ENCODE data around the gene NAT10. TPM values are rescaled to one million over a fixed set of nuclear protein-coding genes. Genes with fewer than 3 reads are reported as not detected.

Gene NAT10
- total RNA-seq, 2 donors from 2014 or later, result 59.7 to 61.0 TPM

DNA sequence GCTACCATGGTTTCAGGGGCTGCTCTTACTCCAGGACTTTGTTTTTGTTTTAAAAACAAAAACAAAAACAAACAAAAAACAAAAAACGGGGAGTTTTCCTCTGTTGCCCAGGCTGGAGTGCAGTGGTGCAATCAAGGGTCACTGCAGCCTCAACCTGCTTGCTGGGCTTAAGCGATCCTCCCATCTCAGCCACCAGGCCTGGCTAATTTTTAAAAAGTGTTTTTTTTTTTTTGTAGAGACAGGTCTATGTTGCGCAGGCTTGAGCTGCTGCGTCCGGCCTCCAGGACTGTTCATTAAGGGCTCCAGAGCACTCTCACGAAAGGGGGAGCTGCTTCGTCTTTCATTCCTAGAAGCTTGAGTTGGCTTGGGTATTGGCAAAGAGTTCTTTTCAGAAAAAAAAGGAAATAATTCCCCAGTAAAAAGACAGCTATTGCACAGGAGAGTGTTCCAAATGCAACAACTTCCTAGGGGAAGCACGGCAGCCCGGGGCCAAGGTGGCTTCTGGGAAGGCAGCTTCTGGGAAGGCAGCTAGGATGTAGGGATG lies 78.5 kb downstream of the NAT10 start:
- H3K27me3 ChIP-seq (ENCODE audit: control insufficient read depth, insufficient read depth, low read length, poor library complexity, severe bottlenecking), result no peaks in the 10 kb centered on the region
- DNase-seq, result no peak
- no peaks in the 10 kb centered on the region for H3K27me3 Mint-ChIP-seq (ENCODE audit: insufficient read depth)
- peaks cover 8% of the 10 kb centered on the region for H3K4me1 ChIP-seq (ENCODE audit: control insufficient read depth, insufficient read depth, low read length)
- no peaks in the 10 kb centered on the region for H3K9me3 Mint-ChIP-seq
- no peaks in the 10 kb centered on the region for H3K36me3 Mint-ChIP-seq (ENCODE audit: low read depth)
- H3K27ac ChIP-seq (ENCODE audit: low read depth, low read length), result no peak overlapping the region
- WGBS, 2 experiments (ENCODE audit: insufficient coverage in 1 of 2, insufficient read length in 1 of 2), result 93 to 100% methylated on average over 3 to 9 of the region's 9 CpGs
- H3K27ac Mint-ChIP-seq, result no peak overlapping the region
- no peak overlapping the region for H3K4me3 Mint-ChIP-seq
- no peak overlapping the region for H3K4me3 ChIP-seq (ENCODE audit: low read length)
- TF ChIP-seq, protein P1, sequence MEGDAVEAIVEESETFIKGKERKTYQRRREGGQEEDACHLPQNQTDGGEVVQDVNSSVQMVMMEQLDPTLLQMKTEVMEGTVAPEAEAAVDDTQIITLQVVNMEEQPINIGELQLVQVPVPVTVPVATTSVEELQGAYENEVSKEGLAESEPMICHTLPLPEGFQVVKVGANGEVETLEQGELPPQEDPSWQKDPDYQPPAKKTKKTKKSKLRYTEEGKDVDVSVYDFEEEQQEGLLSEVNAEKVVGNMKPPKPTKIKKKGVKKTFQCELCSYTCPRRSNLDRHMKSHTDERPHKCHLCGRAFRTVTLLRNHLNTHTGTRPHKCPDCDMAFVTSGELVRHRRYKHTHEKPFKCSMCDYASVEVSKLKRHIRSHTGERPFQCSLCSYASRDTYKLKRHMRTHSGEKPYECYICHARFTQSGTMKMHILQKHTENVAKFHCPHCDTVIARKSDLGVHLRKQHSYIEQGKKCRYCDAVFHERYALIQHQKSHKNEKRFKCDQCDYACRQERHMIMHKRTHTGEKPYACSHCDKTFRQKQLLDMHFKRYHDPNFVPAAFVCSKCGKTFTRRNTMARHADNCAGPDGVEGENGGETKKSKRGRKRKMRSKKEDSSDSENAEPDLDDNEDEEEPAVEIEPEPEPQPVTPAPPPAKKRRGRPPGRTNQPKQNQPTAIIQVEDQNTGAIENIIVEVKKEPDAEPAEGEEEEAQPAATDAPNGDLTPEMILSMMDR (conservative IDR thresholded peaks at IDR 0.05), result no peak
- peaks cover 16% of the 10 kb centered on the region for H3K4me1 Mint-ChIP-seq
- H3K36me3 ChIP-seq (ENCODE audit: control insufficient read depth, insufficient read depth, low read length), result peaks cover 10% of the 10 kb centered on the region
- no peak overlapping the region for H3K9ac ChIP-seq (ENCODE audit: extremely low read depth, low read length, poor library complexity, severe bottlenecking)
- H3K9me3 ChIP-seq (ENCODE audit: control insufficient read depth, low read length), result no peaks in the 10 kb centered on the region

DNA sequence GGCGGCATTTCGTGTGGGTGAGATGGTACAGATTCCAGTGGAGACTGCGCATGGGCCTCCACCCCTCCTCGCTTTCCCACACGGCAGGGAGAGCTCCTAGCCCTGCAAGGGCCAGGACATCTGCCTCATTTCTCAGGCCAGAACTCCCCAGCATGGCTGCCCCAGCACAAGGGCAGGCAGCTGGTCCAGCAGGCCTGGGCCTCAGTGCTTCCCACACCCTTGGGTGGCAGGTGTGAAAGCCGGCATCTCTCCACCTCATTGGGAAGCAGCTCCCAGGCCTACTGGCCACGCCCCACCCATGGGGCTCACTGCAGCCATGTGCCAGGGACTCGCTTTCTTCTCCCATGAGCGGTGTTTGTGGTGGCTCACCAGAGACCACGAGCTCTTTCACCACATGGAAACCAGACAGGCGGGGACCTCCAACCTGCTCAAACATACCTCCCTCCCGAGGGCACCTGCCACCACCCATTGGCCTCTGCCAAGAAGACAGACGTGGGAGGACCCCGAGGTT lies 79.1 kb downstream of the NAT10 start:
- no peaks in the 10 kb centered on the region for H3K9me3 Mint-ChIP-seq

DNA sequence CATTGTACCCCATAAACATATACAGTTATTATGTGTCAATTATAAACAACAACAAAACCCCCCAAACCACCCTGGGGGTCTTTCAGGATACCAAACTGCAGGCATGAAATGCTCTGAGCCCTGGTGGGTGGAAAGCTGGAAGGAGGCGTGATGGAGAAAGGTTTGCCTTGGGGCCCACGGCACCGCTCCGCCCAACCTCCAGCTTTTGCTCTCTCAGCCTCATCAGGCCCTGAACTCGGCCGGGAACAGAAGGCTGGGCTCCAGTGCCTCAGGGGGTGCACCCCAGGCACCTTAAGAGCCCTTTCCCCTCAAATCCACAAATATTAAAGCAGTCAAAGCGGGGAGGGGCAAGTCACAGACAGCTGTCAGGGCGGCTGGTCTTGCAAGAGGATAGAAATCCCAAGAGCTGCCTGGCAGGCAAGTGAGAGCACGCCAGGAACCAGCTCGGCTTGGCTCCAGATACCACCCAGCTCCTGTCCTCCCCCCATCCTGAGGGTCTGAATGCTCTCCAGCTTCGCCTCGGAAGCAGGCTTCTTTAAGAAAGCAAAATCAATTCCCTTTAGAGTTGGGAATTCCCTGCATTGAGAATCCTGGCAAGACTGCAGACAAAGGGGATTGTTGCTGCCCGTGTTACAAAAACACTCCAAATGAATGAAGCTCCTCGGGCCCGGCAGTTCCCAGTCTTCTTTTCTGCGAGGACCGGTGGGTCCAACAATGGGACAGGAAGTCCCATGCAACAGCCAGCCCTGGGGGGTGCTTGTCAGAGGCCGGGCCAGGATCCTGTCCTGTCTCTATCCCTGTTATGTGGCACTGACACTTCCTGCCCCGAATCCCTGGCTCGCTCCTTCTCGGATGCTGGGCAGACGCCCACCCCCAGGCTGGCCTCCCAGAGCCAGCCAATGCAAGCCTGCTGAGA lies 80.8 kb downstream of the NAT10 start:
- 35 to 73% methylated on average over 14 to 22 of the region's 22 CpGs for WGBS, 2 experiments (ENCODE audit: insufficient coverage in 1 of 2, insufficient read length in 1 of 2)
- no peak overlapping the region for H3K4me3 ChIP-seq (ENCODE audit: low read length)
- H3K27ac Mint-ChIP-seq, result no peak overlapping the region
- no peak for DNase-seq
- peaks cover 20% of the 10 kb centered on the region for H3K4me1 Mint-ChIP-seq
- H3K4me3 Mint-ChIP-seq, result no peak overlapping the region
- peaks cover 8% of the 10 kb centered on the region for H3K4me1 ChIP-seq (ENCODE audit: control insufficient read depth, insufficient read depth, low read length)
- no peaks in the 10 kb centered on the region for H3K27me3 Mint-ChIP-seq (ENCODE audit: insufficient read depth)
- H3K27ac ChIP-seq (ENCODE audit: low read depth, low read length), result peak overlapping the region; percentile 87
- H3K36me3 ChIP-seq (ENCODE audit: control insufficient read depth, insufficient read depth, low read length), result peaks cover 10% of the 10 kb centered on the region
- no peaks in the 10 kb centered on the region for H3K9me3 Mint-ChIP-seq
- H3K27me3 ChIP-seq (ENCODE audit: control insufficient read depth, insufficient read depth, low read length, poor library complexity, severe bottlenecking), result no peaks in the 10 kb centered on the region
- H3K36me3 Mint-ChIP-seq (ENCODE audit: low read depth), result no peaks in the 10 kb centered on the region
- TF ChIP-seq, protein P1 (conservative IDR thresholded peaks at IDR 0.05), result no peak
- no peaks in the 10 kb centered on the region for H3K9me3 ChIP-seq (ENCODE audit: control insufficient read depth, low read length)
- no peak overlapping the region for H3K9ac ChIP-seq (ENCODE audit: extremely low read depth, low read length, poor library complexity, severe bottlenecking)

More for the DNA sequence above, 79.1 kb downstream of the NAT10 start:
- Mint-ChIP-seq H3K36me3 (ENCODE audit: low read depth) (no peaks in the 10 kb centered on the region), H3K27me3 (ENCODE audit: insufficient read depth) (no peaks in the 10 kb centered on the region), H3K27ac (no peak overlapping the region), H3K4me3 (no peak overlapping the region), H3K4me1 (peaks cover 19% of the 10 kb centered on the region)
- peaks cover 10% of the 10 kb centered on the region for H3K36me3 ChIP-seq (ENCODE audit: control insufficient read depth, insufficient read depth, low read length)
- DNase-seq, result no peak
- TF ChIP-seq, protein P1 (conservative IDR thresholded peaks at IDR 0.05), result no peak
- no peak overlapping the region for H3K4me3 ChIP-seq (ENCODE audit: low read length)
- no peak overlapping the region for H3K27ac ChIP-seq (ENCODE audit: low read depth, low read length)
- H3K9me3 ChIP-seq (ENCODE audit: control insufficient read depth, low read length), result no peaks in the 10 kb centered on the region
- WGBS, 2 experiments (ENCODE audit: insufficient coverage in 1 of 2, insufficient read length in 1 of 2), result 95 to 99% methylated on average over 10 to 14 of the region's 14 CpGs
- H3K9ac ChIP-seq (ENCODE audit: extremely low read depth, low read length, poor library complexity, severe bottlenecking), result no peak overlapping the region
- no peaks in the 10 kb centered on the region for H3K27me3 ChIP-seq (ENCODE audit: control insufficient read depth, insufficient read depth, low read length, poor library complexity, severe bottlenecking)
- peaks cover 8% of the 10 kb centered on the region for H3K4me1 ChIP-seq (ENCODE audit: control insufficient read depth, insufficient read depth, low read length)

All from endodermal cell (in vitro differentiated cells).